IPS-NIHi11 (cell line): ENCODE measurements around the gene MINDY2.
"Not testable (repeated sequence)": the region's sequence is repeated elsewhere in the genome, so short reads cannot be mapped to it uniquely, and the experiment has no call there.

ENCODE experiments used
- DNase-seq: peaks from one replicate; pipeline ENCODE4 v3.0.0; 2012; ENCODE audit warnings: mixed read lengths, low spot score

The MINDY2 gene

GRCh38 chr15:58883926-58884325 is 112.8 kb downstream of the MINDY2 start:
- not testable (repeated sequence) for DNase-seq

GRCh38 chr15:58886921-58887320 is 115.8 kb downstream of the MINDY2 start:
- no peak for DNase-seq

- no peak for DNase-seq
Observed at GRCh38 chr15:58889363-58889762, 118.3 kb downstream of the MINDY2 start.

- DNase-seq, result no peak
Observed at GRCh38 chr15:58898150-58898680, 127.1 kb downstream of the MINDY2 start.

GRCh38 chr15:58900631-58901030 is 129.5 kb downstream of the MINDY2 start:
- DNase-seq, result no peak

- DNase-seq, result no peak
Observed at GRCh38 chr15:58908550-58909309, 137.6 kb downstream of the MINDY2 start.

- no peak for DNase-seq
Observed at GRCh38 chr15:58909616-58910015, 138.5 kb downstream of the MINDY2 start.

- DNase-seq, result no peak
Observed at GRCh38 chr15:58910456-58910855, 139.4 kb downstream of the MINDY2 start.
